Fibroblast of skin of right quadriceps (primary cell): ENCODE data around the gene DIPK1B.

Source experiments
- DNase-seq: peaks from one replicate; pipeline ENCODE4 v3.0.0-alpha.2; 2013

The DIPK1B gene

DNA sequence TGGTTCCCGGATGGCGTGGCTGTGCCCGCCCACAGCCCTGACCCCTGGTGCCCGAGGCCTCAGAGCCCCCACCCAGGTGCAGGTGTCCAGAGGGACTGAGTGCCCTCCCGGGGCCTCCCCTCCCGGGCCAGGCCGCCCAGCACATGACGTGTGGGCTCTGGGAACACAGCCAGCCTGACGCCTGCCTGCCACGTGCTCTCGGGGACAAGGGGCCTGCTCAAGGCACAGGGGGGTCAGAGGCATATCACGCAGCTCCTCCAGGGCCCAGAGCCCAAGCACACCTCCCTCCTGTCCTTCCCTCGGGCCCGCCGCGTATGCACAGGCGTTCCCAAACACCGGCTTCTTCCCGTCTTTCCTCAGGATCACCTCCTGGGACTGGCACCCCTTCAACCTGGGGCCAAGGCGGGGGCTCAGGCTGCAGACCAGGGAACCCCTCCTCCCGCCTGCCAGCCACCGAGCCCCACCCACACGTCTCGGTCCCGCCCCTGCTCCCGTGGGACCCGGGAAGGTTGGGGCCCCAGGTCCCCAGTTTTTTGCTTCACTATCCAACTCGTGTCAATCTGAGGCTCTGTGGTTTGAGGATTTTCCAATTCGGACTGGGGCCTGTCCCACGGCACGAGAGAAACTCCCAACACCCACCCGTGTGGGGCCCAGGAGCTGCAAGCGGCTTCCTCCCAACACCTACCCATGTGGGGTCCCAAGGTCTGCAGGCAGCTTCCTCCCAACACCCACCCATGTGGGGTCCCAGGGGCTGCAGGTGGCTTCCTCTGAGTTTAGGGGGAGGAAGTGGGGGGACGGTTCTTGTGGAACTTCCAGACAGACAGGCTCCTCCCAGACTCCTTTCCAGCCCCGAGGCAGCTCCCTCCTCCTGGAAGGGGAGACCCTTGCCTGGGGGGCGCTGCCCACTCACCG, 28.9 kb downstream of the DIPK1B start:
- DNase-seq = no peak

DNA sequence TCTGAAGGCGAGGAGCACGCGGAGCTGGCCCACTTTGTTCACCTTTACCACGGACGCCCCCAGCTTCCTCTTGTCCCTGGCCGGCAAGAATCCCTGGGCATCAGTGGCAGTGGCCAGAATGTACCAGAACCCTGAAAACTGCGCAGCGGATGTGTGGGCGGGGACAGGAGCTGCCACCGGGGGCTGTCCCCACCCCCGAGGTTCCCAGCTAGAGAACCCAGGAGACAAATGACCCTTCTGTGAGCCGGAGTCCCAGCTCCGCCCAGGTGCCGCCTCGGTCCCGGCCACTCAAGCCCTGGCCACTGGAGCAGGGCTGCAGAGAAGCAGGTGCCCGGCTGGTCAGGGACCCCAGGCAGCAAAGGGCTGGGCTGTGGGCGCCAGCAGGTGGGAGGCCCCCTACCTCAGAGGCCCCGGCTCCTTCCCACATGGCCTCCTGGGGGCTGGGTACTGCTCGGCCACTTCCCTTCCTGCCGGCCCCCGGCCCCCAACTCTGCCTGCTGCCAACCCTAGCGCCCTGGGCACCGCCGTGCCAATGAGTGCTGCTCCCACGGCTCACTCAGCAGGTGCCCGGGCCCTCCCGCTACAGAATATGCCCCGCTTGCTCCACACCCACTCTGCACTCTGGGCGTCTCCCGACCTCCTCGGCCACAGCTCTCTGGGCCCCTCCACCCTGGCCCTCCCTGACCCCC, 29.7 kb downstream of the DIPK1B start:
- DNase-seq = no peak

DNA sequence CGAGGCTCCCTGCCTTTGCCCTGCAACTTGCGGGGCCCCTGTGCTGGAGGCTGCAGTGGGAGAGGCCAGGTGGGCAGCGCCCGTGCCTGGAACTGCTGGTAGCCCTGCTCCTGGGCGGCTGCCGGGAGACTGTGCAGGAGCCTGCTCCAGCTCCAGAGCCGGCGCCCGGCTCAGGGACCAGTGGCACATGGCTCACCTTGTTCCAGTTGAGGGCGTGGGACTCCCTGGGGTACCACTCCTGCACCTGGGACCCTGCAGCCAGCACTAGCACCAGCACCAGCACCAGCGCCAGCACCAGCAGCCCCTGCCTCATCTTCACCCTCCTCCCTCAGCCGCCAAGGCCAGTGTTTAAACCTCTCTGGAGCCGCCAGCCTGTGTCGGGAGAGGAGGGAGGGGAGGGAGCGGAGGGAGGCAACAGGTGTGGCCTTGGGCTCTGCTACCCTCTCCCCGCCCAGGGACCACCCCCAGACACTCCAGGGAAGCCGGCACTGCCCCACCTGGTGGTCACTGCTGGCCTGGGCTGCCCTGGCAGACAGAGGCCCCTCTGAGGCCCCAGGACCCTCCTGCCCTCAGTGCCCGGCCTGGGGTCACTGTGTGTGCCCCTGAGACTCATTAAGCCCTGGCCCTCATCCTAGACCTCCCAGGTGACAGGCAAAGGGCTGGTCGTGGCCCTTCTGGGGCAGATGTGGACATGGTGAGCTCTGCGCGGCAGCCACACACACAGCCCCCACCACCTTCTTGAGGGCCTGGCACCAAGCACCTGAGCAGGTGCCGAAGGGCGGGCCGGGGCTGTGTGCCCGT, 30.4 kb downstream of the DIPK1B start, which contains the start of gene LCN10:
LCN10 (minus strand) TSS at position 350 of the 801 bp plus-strand sequence; CDS start at position 313, 37 bp downstream.
- DNase-seq = no peak

- no peak for DNase-seq
These were observed 31.4 kb downstream of the DIPK1B start for GRCh38 chr9:136743639-136744211.

- no peak for DNase-seq
These were observed 32.4 kb downstream of the DIPK1B start for GRCh38 chr9:136744773-136745172.

DNA sequence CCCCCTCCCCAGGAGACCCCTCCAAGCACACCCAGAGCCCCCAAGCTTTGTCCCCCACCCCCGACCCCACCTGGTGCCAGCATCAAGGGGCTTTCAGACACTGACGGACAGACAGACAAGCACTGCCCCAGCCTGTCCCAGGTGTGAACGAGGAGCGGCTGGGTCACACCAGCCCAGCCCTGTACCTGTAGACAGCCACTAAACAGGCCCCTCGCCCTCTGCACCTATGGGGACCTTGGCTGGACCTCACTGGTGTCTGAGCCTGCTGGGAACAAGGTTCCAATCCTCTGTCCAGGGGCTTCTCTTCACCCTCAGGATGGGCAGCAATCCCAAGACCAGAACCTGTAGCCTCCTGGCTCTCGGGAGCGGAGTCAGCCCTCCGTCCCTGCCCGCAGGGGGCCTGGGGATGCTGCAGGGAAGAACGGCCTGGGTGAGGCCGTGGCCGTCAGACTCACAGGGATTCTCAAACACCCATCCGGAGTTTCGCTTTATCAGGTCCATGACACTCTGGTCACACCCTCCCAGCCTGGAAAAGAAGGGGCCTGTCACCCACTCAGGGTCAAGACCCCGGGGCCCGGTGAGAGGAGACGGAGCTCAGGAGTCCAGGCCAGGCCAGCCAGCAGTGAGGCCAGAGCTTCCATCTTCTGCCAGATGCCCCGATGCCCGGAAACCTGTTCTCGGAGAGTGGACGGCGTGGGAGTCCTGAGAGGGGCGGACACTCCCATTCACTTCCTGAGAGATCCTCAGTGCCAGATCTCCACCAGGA, 33.2 kb downstream of the DIPK1B start:
- no peak for DNase-seq

DNA sequence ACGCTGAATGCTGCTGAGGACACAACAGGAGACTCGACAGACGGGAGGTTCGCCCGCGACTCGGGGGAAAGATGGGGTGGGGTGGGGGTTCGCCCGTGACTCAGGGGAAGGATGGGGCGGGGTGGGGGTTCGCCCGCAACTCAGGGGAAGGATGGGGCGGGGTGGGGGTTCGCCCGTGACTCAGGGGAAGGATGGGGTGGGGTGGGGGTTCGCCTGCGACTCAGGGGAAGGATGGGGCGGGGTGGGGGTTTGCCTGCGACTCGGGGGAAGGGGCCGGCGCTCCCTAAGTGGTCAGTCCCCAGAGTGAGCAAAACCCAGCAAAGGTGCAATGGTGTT, 33.8 kb downstream of the DIPK1B start:
- no peak for DNase-seq

GRCh38 chr9:136746621-136747020, 34.2 kb downstream of the DIPK1B start:
- DNase-seq = no peak

DNA sequence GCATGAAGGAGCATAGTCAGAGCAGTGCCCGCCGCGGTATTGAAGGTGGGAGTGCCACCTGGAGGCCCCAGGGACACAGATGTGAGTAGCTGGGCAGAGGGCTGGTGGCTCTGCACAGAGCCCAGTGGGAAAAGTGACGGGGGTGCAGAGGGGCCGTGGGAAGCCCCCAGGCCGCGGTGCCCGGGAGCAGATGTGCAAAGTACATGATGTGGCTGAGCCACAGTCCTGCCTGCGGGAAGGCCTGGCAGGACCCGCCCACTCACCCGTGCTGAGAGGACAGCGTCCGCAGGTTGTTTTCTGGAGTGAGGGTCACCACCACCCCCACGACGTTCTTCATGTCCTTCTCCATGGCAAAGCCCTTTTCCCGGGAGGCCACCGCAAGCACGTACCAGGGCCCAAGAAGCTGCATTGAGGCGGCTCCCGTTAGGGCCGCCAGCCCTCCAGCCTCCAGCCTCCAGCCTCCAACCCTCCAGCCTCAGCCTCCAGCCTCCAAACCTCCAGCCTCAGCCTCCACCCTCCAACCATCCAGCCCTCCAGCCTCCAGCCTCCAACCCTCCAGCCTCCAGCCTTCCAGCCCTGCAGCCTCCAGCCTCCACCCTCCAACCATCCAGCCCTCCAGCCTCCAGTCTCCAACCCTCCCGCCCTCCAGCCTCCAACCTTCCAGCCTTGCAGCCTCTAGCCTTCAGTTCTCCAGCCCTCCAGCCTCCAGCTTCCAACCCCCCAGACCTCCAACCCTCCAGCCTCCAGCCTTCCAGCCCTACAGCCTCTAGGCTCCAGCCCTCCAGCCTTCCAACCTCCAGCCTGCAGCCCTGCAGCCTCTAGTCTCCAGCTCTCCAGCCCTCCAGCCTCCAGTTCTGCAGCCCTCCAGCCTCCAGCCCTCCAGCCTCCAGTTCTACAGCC, 35.0 kb downstream of the DIPK1B start:
- no peak for DNase-seq

- DNase-seq = no peak
These were observed 35.8 kb downstream of the DIPK1B start, which contains the start of gene LCN6 for GRCh38 chr9:136748201-136748600. LCN6 (minus strand) TSS chr9:136748525; CDS start chr9:136748483, 42 bp downstream.

DNA sequence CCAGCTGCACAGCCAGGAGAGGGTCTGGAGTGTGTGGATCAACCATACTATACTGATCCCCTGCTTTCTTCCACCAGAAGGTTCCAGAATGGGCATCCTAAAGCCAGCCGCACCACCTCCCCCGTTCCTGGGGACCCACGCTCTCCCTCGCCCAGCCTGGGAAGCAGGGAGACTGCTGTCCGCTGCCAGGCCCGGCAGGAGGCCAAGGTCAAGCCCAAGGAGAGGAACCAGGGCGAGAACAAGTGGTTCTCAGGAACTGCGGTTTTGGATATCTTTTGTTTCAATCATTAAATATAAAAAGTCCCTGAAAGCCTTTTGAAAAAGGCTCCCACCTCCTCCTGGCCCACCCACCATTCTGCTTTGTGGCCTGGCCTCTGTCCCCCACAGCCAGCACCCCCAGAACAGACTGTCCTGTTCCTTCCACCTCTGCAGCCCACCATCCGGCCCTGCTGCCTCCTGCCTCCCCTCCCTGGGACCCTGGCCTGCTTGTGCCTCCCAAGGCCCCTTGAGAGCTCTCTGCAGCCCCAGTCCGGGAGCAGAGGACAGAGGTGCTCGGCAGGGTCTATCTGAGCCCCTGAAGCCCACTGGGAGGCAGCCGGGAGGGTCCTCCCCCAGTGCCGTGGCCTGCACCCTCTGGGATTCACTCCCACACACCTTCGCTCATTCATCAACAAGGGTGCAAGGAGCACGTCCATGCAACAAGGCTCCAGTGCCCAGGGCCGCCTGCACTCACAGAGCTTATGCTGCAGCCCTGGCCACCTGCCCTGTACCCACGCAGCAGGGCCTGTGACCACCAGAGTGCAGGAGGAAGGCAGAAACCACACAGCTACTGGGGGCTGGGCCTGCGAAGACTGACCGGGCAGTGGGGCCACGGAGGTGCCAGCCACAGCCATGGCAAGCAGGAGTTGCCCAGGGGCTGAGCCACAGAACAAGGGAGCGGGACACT, 36.6 kb downstream of the DIPK1B start:
- no peak for DNase-seq

GRCh38 chr9:136750526-136750925, 38.2 kb downstream of the DIPK1B start:
- no peak for DNase-seq

- DNase-seq = no peak
These were observed 38.9 kb downstream of the DIPK1B start for GRCh38 chr9:136751244-136751643.

DNA sequence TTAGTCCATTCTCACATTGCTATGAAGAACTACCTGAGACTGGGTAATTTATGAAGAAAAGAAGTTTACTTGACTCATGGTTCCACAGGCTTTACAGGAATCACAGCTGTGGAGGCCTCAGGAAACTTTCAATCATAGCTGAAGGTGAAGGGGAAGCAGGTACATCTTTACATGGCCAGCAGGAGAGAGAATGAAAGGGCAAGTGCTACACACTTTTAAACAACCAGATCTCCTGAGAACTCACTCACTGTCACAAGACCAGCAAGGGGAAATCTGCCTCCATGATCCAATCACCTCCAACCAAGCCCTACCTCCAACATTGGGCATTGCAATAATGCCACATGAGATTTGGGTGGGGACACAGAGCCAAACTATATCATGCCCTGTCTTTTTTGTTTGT, 39.4 kb downstream of the DIPK1B start:
- DNase-seq = no peak

- DNase-seq = no peak
These were observed 41.1 kb downstream of the DIPK1B start for GRCh38 chr9:136753371-136754058.

GRCh38 chr9:136754059-136754572, 41.7 kb downstream of the DIPK1B start:
- no peak for DNase-seq

GRCh38 chr9:136754626-136755301, 42.4 kb downstream of the DIPK1B start:
- no peak for DNase-seq
